HepG2 (cell line): ENCODE measurements around the gene ATG5. TPM values are rescaled to one million over a fixed set of nuclear protein-coding genes. Genes with fewer than 3 reads are reported as not detected.

Experiments used
- ARNTL ChIP-seq: sonication (generic); formaldehyde crosslinking; IDR thresholded peaks from 2 replicates; pipeline ENCODE4 v1.4.0; 2020; ENCODE audit warnings: mild to moderate bottlenecking, missing genetic modification reagents
- BCL3 ChIP-seq: sonication (generic); formaldehyde crosslinking; IDR thresholded peaks from 2 replicates; pipeline ENCODE4 v1.5.1; 2020; ENCODE audit warnings: mild to moderate bottlenecking, missing genetic modification reagents, moderate library complexity
- CBX1 ChIP-seq: IDR thresholded peaks from one replicate; pipeline ENCODE4 v1.6.1; 2016; ENCODE audit warnings: antibody characterized with exemption, low read depth
- CEBPG ChIP-seq: IDR thresholded peaks from 2 replicates; pipeline ENCODE4 v1.6.1; 2016
- CREB1 ChIP-seq, 2 experiments: fragments of 450-650 bp in 1 of 2; IDR thresholded peaks; 2 replicates each; pipeline ENCODE4 v1.6.1; 2016 to 2017; ENCODE audit warnings: control low read depth in 1 of 2, mild to moderate bottlenecking in 1 of 2, missing compliant biosample characterization in 1 of 2, missing genetic modification characterization in 1 of 2
- FOSL2 ChIP-seq: sonication (generic); formaldehyde crosslinking; IDR thresholded peaks from 2 replicates; pipeline ENCODE4 v1.4.0; 2020; ENCODE audit warnings: missing genetic modification reagents
- MIER2 ChIP-seq: IDR thresholded peaks from 2 replicates; pipeline ENCODE4 v1.6.1; 2016; ENCODE audit warnings: missing biosample characterization, missing genetic modification reagents
- MNT ChIP-seq: fragments of 450-650 bp; IDR thresholded peaks from 2 replicates; pipeline ENCODE4 v1.6.1; 2016
- NFE2L1 ChIP-seq: sonication (generic); formaldehyde crosslinking; IDR thresholded peaks from 2 replicates; pipeline ENCODE4 v1.4.0; 2020; ENCODE audit warnings: missing genetic modification reagents, mild to moderate bottlenecking, borderline replicate concordance
- NFYB ChIP-seq: sonication (generic); formaldehyde crosslinking; IDR thresholded peaks from 2 replicates; pipeline ENCODE4 v1.4.0; 2020; ENCODE audit warnings: missing genetic modification reagents
- RNF2 ChIP-seq: fragments of 450-650 bp; conservative IDR thresholded peaks from 2 replicates; pipeline ENCODE4 v1.6.1; 2016; ENCODE audit warnings: low read depth
- SAFB2 ChIP-seq: sonication (generic); formaldehyde crosslinking; IDR thresholded peaks from 2 replicates; pipeline ENCODE4 v1.5.1; 2020; ENCODE audit warnings: missing genetic modification reagents, low read depth, mild to moderate bottlenecking, borderline replicate concordance
- SRSF9 ChIP-seq: fragments of 200-400 bp; formaldehyde crosslinking; IDR thresholded peaks from 2 replicates; pipeline ENCODE4 v1.6.1; 2018; ENCODE audit warnings: borderline replicate concordance, mild to moderate bottlenecking, low read depth, low read length; ENCODE audit not compliant: insufficient read depth, poor library complexity, severe bottlenecking
- STAT6 ChIP-seq: sonication (generic); formaldehyde crosslinking; IDR thresholded peaks from 2 replicates; pipeline ENCODE4 v1.4.0; 2020; ENCODE audit warnings: missing genetic modification reagents, mild to moderate bottlenecking, borderline replicate concordance
- TCF7L2 ChIP-seq: IDR thresholded peaks from 2 replicates; pipeline ENCODE4 v1.6.1; 2011; ENCODE audit warnings: mild to moderate bottlenecking, low read depth, low read length, moderate library complexity
- ZNF234 ChIP-seq: sonication (generic); formaldehyde crosslinking; conservative IDR thresholded peaks from 2 replicates; pipeline ENCODE4 v1.5.1; 2020; ENCODE audit warnings: mild to moderate bottlenecking, missing genetic modification reagents
- ZNF496 ChIP-seq: sonication (generic); formaldehyde crosslinking; IDR thresholded peaks from 2 replicates; pipeline ENCODE4 v1.8.1; 2023; ENCODE audit warnings: mild to moderate bottlenecking, moderate library complexity, missing genetic modification reagents; ENCODE audit not compliant: insufficient replicate concordance
- ZNF549 ChIP-seq: sonication (generic); formaldehyde crosslinking; IDR thresholded peaks from 2 replicates; pipeline ENCODE4 v1.5.0; 2020; ENCODE audit warnings: missing genetic modification reagents
- ZNF557 ChIP-seq: sonication (generic); formaldehyde crosslinking; IDR thresholded peaks from 2 replicates; pipeline ENCODE4 v1.4.0; 2020; ENCODE audit warnings: missing genetic modification reagents
- ZNF607 ChIP-seq: sonication (generic); formaldehyde crosslinking; IDR thresholded peaks from 2 replicates; pipeline ENCODE4 v1.5.1; 2020; ENCODE audit warnings: missing genetic modification reagents, mild to moderate bottlenecking, borderline replicate concordance
- ZNF670 ChIP-seq: sonication (generic); formaldehyde crosslinking; IDR thresholded peaks from 2 replicates; pipeline ENCODE4 v1.8.0; 2022; ENCODE audit warnings: mild to moderate bottlenecking, missing genetic modification reagents, borderline replicate concordance
- polyA plus RNA-seq, 8 experiments: library from polyadenylated mRNA; depleted of rRNA in 3 of 8; stranded (reverse) in 7 of 8; unstranded in 1 of 8; fragments of >200 nt; fragmentation: Illumina TruSeq in 4 of 8; extraction: Trizol in 4 of 8; gene quantifications; 2 replicates each; pipeline versions ENCODE4 v1.2.1 to v1.2.3, GENCODE V29; 2011 to 2016; ENCODE audit warnings: low read depth in 4 of 8, missing spikeins in 1 of 8, mixed read lengths in 1 of 8; ENCODE audit not compliant: insufficient read depth in 1 of 8
- total RNA-seq, 5 experiments: library from RNA; depleted of rRNA; stranded (reverse); fragments of >200 nt; fragmentation: Illumina TruSeq; extraction: Trizol; gene quantifications; 2 replicates each; pipeline ENCODE4 v1.2.3, GENCODE V29; 2016; ENCODE audit warnings: low read depth in 1 of 5

ATG5 gene
- total and polyA plus RNA-seq, 2 of the 13 experiments (the other 11 are each of a cell fraction or from before 2014, with no cell fraction given): 21.3 to 48.0 TPM

- TF ChIP-seq ZNF607 (CRISPR knock-in tag): peak; percentile 82
- peak; percentile 85; the same call in 1 of the 2 replicates for TF ChIP-seq RNF2
- no peak for TF ChIP-seq ZNF549
- no peak for TF ChIP-seq SRSF9
- no peak for TF ChIP-seq STAT6
- no peak for TF ChIP-seq CBX1
- peak; percentile 74; the same call in 1 of the 2 replicates for TF ChIP-seq ZNF557
- peak; percentile 61; the same call in 1 of the 2 replicates for TF ChIP-seq SAFB2
- peak; percentile 93; the same call in 1 of the 2 replicates for TF ChIP-seq ZNF234
- peak; percentile 100 for TF ChIP-seq CREB1 (IDR thresholded peaks at IDR 0.05)
- peak; percentile 99 for TF ChIP-seq CREB1 (CRISPR knock-in tag; IDR thresholded peaks at IDR 0.05)
- TF ChIP-seq MIER2 (CRISPR knock-in tag): no peak
- TF ChIP-seq NFYB (CRISPR knock-in tag): peak; percentile 39; the same call in 1 of the 2 replicates
- no peak for TF ChIP-seq ZNF496 (CRISPR knock-in tag)
- 0 out of 2 replicates have a peak, but pooled peaks have one; percentile 61 for TF ChIP-seq BCL3
- TF ChIP-seq NFE2L1 (CRISPR knock-in tag): no peak
- TF ChIP-seq ARNTL (CRISPR knock-in tag): peak; percentile 83
- peak; percentile 89 for TF ChIP-seq FOSL2 (CRISPR knock-in tag)
- peak; percentile 89 for TF ChIP-seq MNT
- peak; percentile 77; the same call in 1 of the 2 replicates for TF ChIP-seq ZNF670 (CRISPR knock-in tag)
- no peak for TF ChIP-seq TCF7L2
- TF ChIP-seq CEBPG (CRISPR knock-in tag): peak; percentile 30
Measured at GRCh38 chr6:106325336-106326178, at the start of gene ATG5 (continued).
